Fibroblast of the aortic adventitia (primary cell): Measurements from ENCODE around the gene ZNF830. TPM values are rescaled to one million over a fixed set of nuclear protein-coding genes. Genes with fewer than 3 reads are reported as not detected.
A peak's percentile ranks its signal among the peaks of the same experiment; 100 is the strongest.
"Not testable (repeated sequence)": the region's sequence is repeated elsewhere in the genome, so short reads cannot be mapped to it uniquely, and the experiment has no call there.

Source experiments
- DNase-seq: peaks from one replicate; pipeline ENCODE4 v3.0.0-alpha.2; 2010; ENCODE audit warnings: low read depth
- H3K4me3 ChIP-seq: 2 replicates; pipeline ENCODE4 v1.5.1; 2011; ENCODE audit warnings: low read depth, mild to moderate bottlenecking, control low read depth, low read length, moderate library complexity
- CTCF ChIP-seq: IDR thresholded peaks from 2 replicates; pipeline ENCODE4 v1.5.1; 2011; ENCODE audit warnings: mild to moderate bottlenecking, low read length, control low read depth, inconsistent platforms; ENCODE audit not compliant: insufficient read depth
- total RNA-seq: library from RNA; depleted of rRNA; stranded (reverse); fragments of >200 nt; gene quantifications from 2 replicates; pipeline ENCODE4 v1.2.3, GENCODE V29; 2012; ENCODE audit warnings: low replicate concordance

ZNF830 gene
- total RNA-seq: 10.5 and 94.8 TPM in 2 replicates

- peak; percentile 96 for DNase-seq
- no peak for TF ChIP-seq CTCF
- H3K4me3 ChIP-seq: peak within 1 kb of the TSS; percentile 99
Measured at GRCh38 chr17:34961093-34961911, at the start of gene ZNF830, which contains the start of gene CCT6B. TSS of gene ZNF830 (plus strand) at chr17:34961540. CDS start at chr17:34961567, 27 bp downstream. TSS of gene CCT6B (minus strand) at chr17:34961460. CDS start at chr17:34961393, 67 bp downstream.

- H3K4me3 ChIP-seq: no peak overlapping the region
- DNase-seq: no peak
- no peak for TF ChIP-seq CTCF
Measured at GRCh38 chr17:34913001-34913400, 48.3 kb upstream of the ZNF830 start.

DNA sequence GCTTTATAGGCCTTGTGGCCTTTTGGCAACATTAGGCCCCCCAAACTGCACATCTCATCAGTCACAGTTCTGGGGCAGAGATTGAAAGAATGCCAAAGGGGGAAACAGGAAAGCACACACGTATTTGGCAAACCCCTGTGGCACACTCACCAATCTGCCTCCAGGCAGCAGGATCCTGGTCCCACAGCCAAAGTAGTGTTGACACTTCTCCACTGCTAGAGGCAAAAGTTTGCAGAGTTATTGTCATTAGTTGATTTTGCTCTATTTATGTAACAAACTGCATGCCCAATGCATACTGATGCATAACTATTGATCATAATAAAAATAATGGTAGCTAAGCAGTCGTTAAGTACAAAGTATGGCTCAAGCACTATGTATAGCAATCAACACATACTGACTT lies 45.2 kb upstream of the ZNF830 start:
- no peak overlapping the region for H3K4me3 ChIP-seq
- TF ChIP-seq CTCF: no peak
- DNase-seq: no peak

GRCh38 chr17:34917381-34917780 lies 44.0 kb upstream of the ZNF830 start:
- TF ChIP-seq CTCF: no peak
- DNase-seq: no peak

DNA sequence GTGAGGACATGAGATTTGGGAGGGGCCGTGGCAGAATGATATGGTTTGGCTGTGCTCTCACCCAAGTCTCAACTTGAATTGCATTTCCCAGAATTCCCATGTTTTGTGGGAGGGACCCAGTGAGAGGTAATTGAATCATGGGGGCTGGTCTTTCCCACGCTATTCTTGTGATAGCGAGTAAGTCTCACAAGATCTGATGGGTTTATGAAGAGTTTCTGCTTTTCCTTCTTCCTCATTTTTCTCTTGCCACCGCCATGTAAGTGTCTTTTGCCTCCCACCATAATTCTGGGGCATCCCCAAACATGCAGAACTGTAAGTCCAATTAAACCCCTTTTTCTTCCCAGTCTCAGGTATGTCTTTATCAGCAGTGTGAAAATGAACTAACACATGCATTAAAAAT lies 40.7 kb upstream of the ZNF830 start:
- no peak for TF ChIP-seq CTCF
- DNase-seq: no peak
- H3K4me3 ChIP-seq: no peak overlapping the region

More at GRCh38 chr17:34917381-34917780, 44.0 kb upstream of the ZNF830 start:
- no peak overlapping the region for H3K4me3 ChIP-seq

- no peak overlapping the region for H3K4me3 ChIP-seq
- no peak for TF ChIP-seq CTCF
- DNase-seq: no peak
Measured at GRCh38 chr17:34926661-34927060, 34.7 kb upstream of the ZNF830 start.

GRCh38 chr17:34930283-34930682 lies 31.1 kb upstream of the ZNF830 start:
- no peak for TF ChIP-seq CTCF
- DNase-seq: no peak
- H3K4me3 ChIP-seq: no peak overlapping the region

DNA sequence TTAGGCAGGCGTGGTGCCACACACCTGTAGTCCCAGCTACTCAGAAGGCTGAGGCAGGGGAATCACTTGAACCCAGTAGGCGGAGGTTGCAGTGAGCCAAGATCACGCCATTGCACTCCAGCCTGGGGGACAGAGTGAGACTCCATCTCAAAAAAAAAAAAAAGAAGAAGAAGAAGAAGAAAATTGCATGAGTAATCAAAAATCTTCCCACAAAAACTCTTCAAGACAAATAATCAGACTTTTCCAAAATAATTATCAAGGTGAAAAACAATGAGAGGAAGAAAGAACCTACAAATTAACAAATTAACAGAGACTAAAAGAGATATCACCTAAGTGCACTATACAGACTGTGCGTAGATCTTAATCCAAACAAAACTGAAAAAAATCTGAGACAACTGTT lies 10.6 kb upstream of the ZNF830 start:
- not testable (repeated sequence) for DNase-seq, H3K4me3 ChIP-seq
